ELF-1 (cell line): ENCODE measurements around the gene GLE1.
"Not testable (repeated sequence)": the region's sequence is repeated elsewhere in the genome, so short reads cannot be mapped to it uniquely, and the experiment has no call there.

ENCODE experiments used
- DNase-seq: peaks from one replicate; pipeline ENCODE4 v3.0.0-alpha.2; 2016; ENCODE audit warnings: low read depth, low spot score

GLE1 gene

GRCh38 chr9:128495804-128496417, 8.6 kb upstream of the GLE1 start:
- peak; percentile 69 for DNase-seq

GRCh38 chr9:128497824-128498610, 6.5 kb upstream of the GLE1 start:
- no peak for DNase-seq

GRCh38 chr9:128498911-128499310, 5.6 kb upstream of the GLE1 start:
- no peak for DNase-seq

GRCh38 chr9:128499920-128500319, 4.6 kb upstream of the GLE1 start:
- DNase-seq, result no peak

GRCh38 chr9:128503415-128503825, 1.1 kb upstream of the GLE1 start:
- not testable (repeated sequence) for DNase-seq

- DNase-seq, result peak; percentile 18
These were observed 649 bp upstream of the GLE1 start for GRCh38 chr9:128503870-128504269.

- DNase-seq, result no peak
These were observed 871 bp downstream of the GLE1 start for GRCh38 chr9:128505414-128505765.

GRCh38 chr9:128505906-128506305, 1.4 kb downstream of the GLE1 start:
- DNase-seq, result not testable (repeated sequence)

GRCh38 chr9:128512820-128513219, 8.3 kb downstream of the GLE1 start:
- DNase-seq, result no peak

- DNase-seq, result no peak
These were observed 17.4 kb downstream of the GLE1 start for GRCh38 chr9:128521956-128522355.

- DNase-seq, result peak; percentile 76
These were observed 18.8 kb downstream of the GLE1 start for GRCh38 chr9:128523199-128523925.

GRCh38 chr9:128526720-128527119, 22.2 kb downstream of the GLE1 start:
- DNase-seq, result no peak

- DNase-seq, result peak; percentile 17
These were observed 24.1 kb downstream of the GLE1 start for GRCh38 chr9:128528445-128529160.

GRCh38 chr9:128529191-128529590, 24.7 kb downstream of the GLE1 start:
- no peak for DNase-seq

GRCh38 chr9:128532581-128532980, 28.1 kb downstream of the GLE1 start:
- DNase-seq, result no peak

- no peak for DNase-seq
These were observed 36.3 kb downstream of the GLE1 start for GRCh38 chr9:128540634-128541360.

- no peak for DNase-seq
These were observed 42.0 kb downstream of the GLE1 start for GRCh38 chr9:128546504-128546903.

GRCh38 chr9:128548876-128549275, 44.4 kb downstream of the GLE1 start:
- no peak for DNase-seq

- DNase-seq, result no peak
These were observed 45.7 kb downstream of the GLE1 start for GRCh38 chr9:128550226-128550625.

GRCh38 chr9:128550770-128551656, 46.5 kb downstream of the GLE1 start:
- DNase-seq, result peak; percentile 19
